HCT116 (cell line): ENCODE measurements around the gene KRTAP5-9. TPM values are rescaled to one million over a fixed set of nuclear protein-coding genes. Genes with fewer than 3 reads are reported as not detected.

Source experiments
- ATAC-seq: fragments of 200-7000 bp; cut with Tn5 transposase; 2 replicates; pipeline ENCODE4 v1.9.1; 2020; ENCODE audit warnings: mild to moderate bottlenecking, moderate library complexity
- Bru-seq: library from RNA; stranded (reverse); fragments of 400-500 nt; gene quantifications from one replicate; lab custom pipeline; 2021; lab: Mats Ljungman, UMichigan
- BruChase-seq, 2 experiments: library from RNA; stranded (reverse); fragments of 400-500 nt; gene quantifications; one replicate each; lab custom pipeline; 2021; lab: Mats Ljungman, UMichigan
- BruUV-seq: library from RNA; stranded (reverse); fragments of 400-500 nt; replicated peaks from 2 replicates; lab custom pipeline; 2021; lab: Mats Ljungman, UMichigan
- CTCF ChIA-PET: fragments of 300-600 bp; sonication (Branson Sonifier 250); formaldehyde crosslinking; loops from one replicate; lab custom pipeline; 2021; ENCODE audit warnings: antibody characterized with exemption; lab: Charles Lee
- POLR2A ChIA-PET: fragments of 300-600, 350-600 bp; sonication (Branson Sonifier 250); formaldehyde crosslinking; loops from one replicate; lab custom pipeline; 2021; ENCODE audit warnings: antibody characterized with exemption; lab: Charles Lee
- RAD21 ChIA-PET, 2 experiments: fragments of 300-600 bp; sonication (Branson Sonifier 250); formaldehyde crosslinking; loops; one replicate each; lab custom pipeline; 2023; ENCODE audit warnings: low total read pairs in 2 of 2; ENCODE audit not compliant: uncharacterized antibody in 2 of 2, unreplicated experiment in 2 of 2, low non-redundant PET in 1 of 2; lab: Charles Lee
- DNase-seq: peaks from one replicate; pipeline ENCODE4 v3.0.0-alpha.2; 2010; ENCODE audit warnings: low read depth, low spot score
- H2AFZ ChIP-seq: fragments of 200-600 bp; shearing (Covaris generic), sonication (generic); 2 replicates; pipeline ENCODE4 v1.6.1; 2017; ENCODE audit warnings: low read depth, mixed run types, mixed read lengths, antibody characterized with exemption, low read length; ENCODE audit not compliant: poor library complexity, severe bottlenecking
- H3K27ac ChIP-seq: 2 replicates; pipeline ENCODE4 v1.5.1; 2012; ENCODE audit warnings: low read depth, low read length
- H3K27me3 ChIP-seq: fragments of 200-600 bp; sonication (generic); 2 replicates; pipeline ENCODE4 v1.6.1; 2016; ENCODE audit warnings: mixed run types, low read length, mixed read lengths; ENCODE audit not compliant: insufficient read depth
- H3K36me3 ChIP-seq, 2 experiments: fragments of 200-500 bp in 1 of 2; fragments of 200-600 bp in 1 of 2; sonication (Bioruptor generic) in 1 of 2; sonication (generic) in 1 of 2; 2 replicates each; pipeline versions ENCODE4 v1.5.1 to v1.6.1; 2014 to 2016; ENCODE audit warnings: low read length in 2 of 2, inconsistent platforms in 1 of 2, mixed read lengths in 1 of 2, mixed run types in 1 of 2; ENCODE audit not compliant: insufficient read depth in 2 of 2, control insufficient read depth in 1 of 2
- H3K4me1 ChIP-seq, 2 experiments: fragments of 200-600 bp in 1 of 2; sonication (generic) in 1 of 2; 2 replicates each; pipeline versions ENCODE4 v1.5.1 to v1.6.1; 2012 to 2017; ENCODE audit warnings: low read length in 2 of 2, inconsistent platforms in 1 of 2, mild to moderate bottlenecking in 1 of 2, mixed read lengths in 1 of 2, mixed run types in 1 of 2, moderate library complexity in 1 of 2; ENCODE audit not compliant: insufficient read depth in 2 of 2, control insufficient read depth in 1 of 2
- H3K4me2 ChIP-seq: fragments of 200-600 bp; sonication (generic); 2 replicates; pipeline ENCODE4 v1.6.1; 2017; ENCODE audit warnings: mixed run types, low read length, mixed read lengths
- H3K4me3 ChIP-seq, 2 experiments: fragments of 200-600 bp in 1 of 2; sonication (generic) in 1 of 2; replicated peaks in 1 of 2; 2 replicates each; pipeline ENCODE4 v1.5.1; 2011 to 2016; ENCODE audit warnings: low read length in 2 of 2, control low read depth in 1 of 2, low read depth in 1 of 2, mild to moderate bottlenecking in 1 of 2, mixed read lengths in 1 of 2, mixed run types in 1 of 2
- H3K79me2 ChIP-seq: fragments of 200-600 bp; sonication (generic); 2 replicates; pipeline ENCODE4 v1.6.1; 2017; ENCODE audit warnings: mild to moderate bottlenecking, mixed run types, low read length, moderate library complexity, mixed read lengths; ENCODE audit not compliant: insufficient read depth
- H3K9ac ChIP-seq: fragments of 200-600 bp; sonication (generic); 2 replicates; pipeline ENCODE4 v1.6.1; 2016; ENCODE audit warnings: low read length, mixed read lengths
- H3K9me2 ChIP-seq: fragments of 200-600 bp; sonication (generic), shearing (Covaris generic); 2 replicates; pipeline ENCODE4 v1.6.1; 2017; ENCODE audit warnings: mixed run types, mild to moderate bottlenecking, moderate library complexity; ENCODE audit not compliant: insufficient read depth
- H3K9me3 ChIP-seq, 2 experiments: fragments of 200-500 bp in 1 of 2; fragments of 200-600 bp in 1 of 2; sonication (Bioruptor generic) in 1 of 2; sonication (generic) in 1 of 2; 2 replicates each; pipeline ENCODE4 v1.6.1; 2014 to 2017; ENCODE audit warnings: low read length in 2 of 2, mixed read lengths in 2 of 2, inconsistent platforms in 1 of 2, low read depth in 1 of 2, mild to moderate bottlenecking in 1 of 2, mixed run types in 1 of 2, moderate library complexity in 1 of 2; ENCODE audit not compliant: control insufficient read depth in 1 of 2, insufficient read depth in 1 of 2
- H4K20me1 ChIP-seq: fragments of 200-600 bp; sonication (generic), shearing (Covaris generic); 2 replicates; pipeline ENCODE4 v1.6.1; 2017; ENCODE audit warnings: mixed run types, mild to moderate bottlenecking, moderate library complexity; ENCODE audit not compliant: insufficient read depth
- CBX3 ChIP-seq: IDR thresholded peaks from 2 replicates; pipeline ENCODE4 v1.6.1; 2012; ENCODE audit warnings: low read depth
- CEBPB ChIP-seq: IDR thresholded peaks from 2 replicates; pipeline ENCODE4 v1.6.1; 2012; ENCODE audit warnings: low read depth
- CTCF ChIP-seq, 3 experiments: fragments of 200-600 bp in 1 of 3; sonication (generic) in 1 of 3; IDR thresholded peaks in 2 of 3; conservative IDR thresholded peaks in 1 of 3; 2 replicates each; pipeline ENCODE4 v1.5.1; 2012 to 2017; ENCODE audit warnings: low read depth in 2 of 3, low read length in 2 of 3, antibody characterized with exemption in 1 of 3, borderline replicate concordance in 1 of 3, control low read depth in 1 of 3, mild to moderate bottlenecking in 1 of 3, mixed read lengths in 1 of 3, mixed run types in 1 of 3, moderate library complexity in 1 of 3; ENCODE audit not compliant: insufficient read depth in 1 of 3
- EGR1 ChIP-seq: IDR thresholded peaks from 2 replicates; pipeline ENCODE4 v1.6.1; 2012; ENCODE audit warnings: low read depth
- ELF1 ChIP-seq: IDR thresholded peaks from 2 replicates; pipeline ENCODE4 v1.6.1; 2012; ENCODE audit warnings: low read depth, borderline replicate concordance
- EZH2 ChIP-seq: fragments of 200-600 bp; sonication (generic); IDR thresholded peaks from 2 replicates; pipeline ENCODE4 v1.6.1; 2017; ENCODE audit warnings: antibody characterized with exemption, mixed run types
- EZH2phosphoT487 ChIP-seq: fragments of 200-600 bp; IDR thresholded peaks from 2 replicates; pipeline ENCODE4 v1.6.1; 2018; ENCODE audit warnings: antibody characterized with exemption, borderline replicate concordance
- FOSL1 ChIP-seq: IDR thresholded peaks from 2 replicates; pipeline ENCODE4 v1.6.1; 2012; ENCODE audit warnings: low read depth
- JUND ChIP-seq: IDR thresholded peaks from 2 replicates; pipeline ENCODE4 v1.6.1; 2012
- POLR2AphosphoS5 ChIP-seq: IDR thresholded peaks from 2 replicates; pipeline ENCODE4 v1.6.1; 2011; ENCODE audit warnings: mild to moderate bottlenecking, low read depth, low read length, moderate library complexity
- RAD21 ChIP-seq: IDR thresholded peaks from 2 replicates; pipeline ENCODE4 v1.6.1; 2012; ENCODE audit warnings: low read depth, mild to moderate bottlenecking
- SIN3A ChIP-seq: IDR thresholded peaks from 2 replicates; pipeline ENCODE4 v1.6.1; 2012; ENCODE audit warnings: low read depth
- SP1 ChIP-seq: IDR thresholded peaks from 2 replicates; pipeline ENCODE4 v1.6.1; 2012; ENCODE audit warnings: low read depth
- SRF ChIP-seq: IDR thresholded peaks from 2 replicates; pipeline ENCODE4 v1.6.1; 2012; ENCODE audit warnings: low read depth
- ZNF274 ChIP-seq: fragments of 200-500 bp; sonication (Bioruptor generic); IDR thresholded peaks from 2 replicates; pipeline ENCODE4 v1.6.1; 2014; ENCODE audit warnings: mild to moderate bottlenecking, low read depth, low read length, inconsistent platforms
- intact Hi-C: fragments of 100-400 bp; cut with micrococcal nuclease; formaldehyde crosslinking; loops from 2 replicates; pipeline ENCODE4 v1.10.0; 2022
- long read RNA-seq: library from polyadenylated mRNA; unstranded; transcript quantifications from one replicate; pipeline ENCODE4 v2.0.0, GENCODE V29; 2021; ENCODE audit not compliant: unreplicated experiment
- polyA plus RNA-seq: library from polyadenylated mRNA; unstranded; fragments of >200 nt; gene quantifications from 2 replicates; pipeline ENCODE4 v1.2.1, GENCODE V29; 2012; ENCODE audit warnings: missing spikeins
- total RNA-seq: library from RNA; stranded (reverse); gene quantifications from one replicate; pipeline ENCODE4 v1.2.1, GENCODE V29; 2021; ENCODE audit not compliant: unreplicated experiment
- TF ChIP-seq, protein P1 (sequence below): IDR thresholded peaks from 2 replicates; pipeline ENCODE4 v1.6.1; 2012; ENCODE audit warnings: low read depth
- TF ChIP-seq, protein P2 (sequence below): IDR thresholded peaks from 2 replicates; pipeline ENCODE4 v1.6.1; 2012
- TF ChIP-seq, protein P3 (sequence below): IDR thresholded peaks from 2 replicates; pipeline ENCODE4 v1.6.1; 2011; ENCODE audit warnings: mild to moderate bottlenecking, low read length, moderate library complexity; ENCODE audit not compliant: insufficient replicate concordance; ENCODE audit errors: extremely low read depth
- TF ChIP-seq, protein P4 (sequence below): IDR thresholded peaks from 2 replicates; pipeline ENCODE4 v1.6.1; 2012

The KRTAP5-9 gene
- total RNA-seq = 0.27 TPM
- 0.07 TPM in 1 of 2 replicates, not detected in the other for polyA plus RNA-seq
- Bru-seq, nascent RNA = percentile 10 among the genes with signal in this experiment
- percentile 20 among the genes with signal in this experiment for BruChase-seq, experiment 1, labeled RNA remaining after a 6-hour chase
- percentile 18 among the genes with signal in this experiment for BruChase-seq, experiment 2, labeled RNA remaining after a 2-hour chase
- long read RNA-seq = 0 reads

DNA sequence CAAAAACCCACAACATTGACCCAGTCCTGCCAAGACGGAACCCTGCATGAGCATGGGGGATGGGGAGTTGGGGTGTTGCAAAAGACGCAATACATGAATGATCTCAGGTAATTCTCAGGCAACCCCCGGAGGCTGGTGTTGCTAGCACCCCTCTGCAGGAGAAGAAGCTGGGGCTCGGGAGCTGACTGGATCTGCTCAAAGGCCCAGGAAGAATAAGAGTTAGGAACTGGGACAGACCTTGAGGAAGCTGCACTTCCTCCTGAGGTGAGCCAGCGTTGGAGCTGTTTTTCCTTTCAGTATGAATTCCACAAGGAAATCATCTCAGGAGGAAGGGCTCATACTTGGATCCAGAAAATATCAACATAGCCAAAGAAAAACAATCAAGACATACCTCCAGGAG, at the start of gene KRTAP5-9:
KRTAP5-9 (plus strand) TSS at position 301 of the 400 bp plus-strand sequence. CDS start 238 bp downstream, outside the sequence.
- Histone ChIP-seq H3K79me2 (no peaks in the 10 kb centered on the region), H3K9ac (no peak within 1 kb of the TSS), H3K4me1 (peaks cover 0 to 8% of the 10 kb centered on the region in 2 experiments; a peak in 2 of 4 replicates), H3K9me2 (no peaks in the 10 kb centered on the region), H2AFZ (no peak within 1 kb of the TSS), H3K36me3 (no peaks in the 10 kb centered on the region), H4K20me1 (no peaks in the 10 kb centered on the region), H3K4me2 (no peak within 1 kb of the TSS), H3K27me3 (peaks cover 19% of the 10 kb centered on the region; the same call in 1 of the 2 replicates), H3K4me3 (no peak within 1 kb of the TSS), H3K27ac (no peak within 1 kb of the TSS), H3K9me3 (no peaks in the 10 kb centered on the region)
- POLR2A ChIA-PET = no interaction called here
- CTCF ChIA-PET = no interaction called here
- BruUV-seq = no TSS peak
- intact Hi-C loops = no loop called here
- RAD21 ChIA-PET = no interaction called here
- DNase-seq = no peak
- no peak for ATAC-seq
- no peak for TF ChIP-seq JUND
- no peak for TF ChIP-seq SP1
- TF ChIP-seq SIN3A = no peak
- no peak for TF ChIP-seq EZH2
- TF ChIP-seq, protein P1, sequence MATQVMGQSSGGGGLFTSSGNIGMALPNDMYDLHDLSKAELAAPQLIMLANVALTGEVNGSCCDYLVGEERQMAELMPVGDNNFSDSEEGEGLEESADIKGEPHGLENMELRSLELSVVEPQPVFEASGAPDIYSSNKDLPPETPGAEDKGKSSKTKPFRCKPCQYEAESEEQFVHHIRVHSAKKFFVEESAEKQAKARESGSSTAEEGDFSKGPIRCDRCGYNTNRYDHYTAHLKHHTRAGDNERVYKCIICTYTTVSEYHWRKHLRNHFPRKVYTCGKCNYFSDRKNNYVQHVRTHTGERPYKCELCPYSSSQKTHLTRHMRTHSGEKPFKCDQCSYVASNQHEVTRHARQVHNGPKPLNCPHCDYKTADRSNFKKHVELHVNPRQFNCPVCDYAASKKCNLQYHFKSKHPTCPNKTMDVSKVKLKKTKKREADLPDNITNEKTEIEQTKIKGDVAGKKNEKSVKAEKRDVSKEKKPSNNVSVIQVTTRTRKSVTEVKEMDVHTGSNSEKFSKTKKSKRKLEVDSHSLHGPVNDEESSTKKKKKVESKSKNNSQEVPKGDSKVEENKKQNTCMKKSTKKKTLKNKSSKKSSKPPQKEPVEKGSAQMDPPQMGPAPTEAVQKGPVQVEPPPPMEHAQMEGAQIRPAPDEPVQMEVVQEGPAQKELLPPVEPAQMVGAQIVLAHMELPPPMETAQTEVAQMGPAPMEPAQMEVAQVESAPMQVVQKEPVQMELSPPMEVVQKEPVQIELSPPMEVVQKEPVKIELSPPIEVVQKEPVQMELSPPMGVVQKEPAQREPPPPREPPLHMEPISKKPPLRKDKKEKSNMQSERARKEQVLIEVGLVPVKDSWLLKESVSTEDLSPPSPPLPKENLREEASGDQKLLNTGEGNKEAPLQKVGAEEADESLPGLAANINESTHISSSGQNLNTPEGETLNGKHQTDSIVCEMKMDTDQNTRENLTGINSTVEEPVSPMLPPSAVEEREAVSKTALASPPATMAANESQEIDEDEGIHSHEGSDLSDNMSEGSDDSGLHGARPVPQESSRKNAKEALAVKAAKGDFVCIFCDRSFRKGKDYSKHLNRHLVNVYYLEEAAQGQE = no peak
- TF ChIP-seq, protein P2, sequence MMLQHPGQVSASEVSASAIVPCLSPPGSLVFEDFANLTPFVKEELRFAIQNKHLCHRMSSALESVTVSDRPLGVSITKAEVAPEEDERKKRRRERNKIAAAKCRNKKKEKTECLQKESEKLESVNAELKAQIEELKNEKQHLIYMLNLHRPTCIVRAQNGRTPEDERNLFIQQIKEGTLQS = no peak
- no peak for TF ChIP-seq ZNF274
- no peak for TF ChIP-seq POLR2AphosphoS5
- TF ChIP-seq EGR1 = no peak
- no peak for TF ChIP-seq SRF
- TF ChIP-seq, protein P3, sequence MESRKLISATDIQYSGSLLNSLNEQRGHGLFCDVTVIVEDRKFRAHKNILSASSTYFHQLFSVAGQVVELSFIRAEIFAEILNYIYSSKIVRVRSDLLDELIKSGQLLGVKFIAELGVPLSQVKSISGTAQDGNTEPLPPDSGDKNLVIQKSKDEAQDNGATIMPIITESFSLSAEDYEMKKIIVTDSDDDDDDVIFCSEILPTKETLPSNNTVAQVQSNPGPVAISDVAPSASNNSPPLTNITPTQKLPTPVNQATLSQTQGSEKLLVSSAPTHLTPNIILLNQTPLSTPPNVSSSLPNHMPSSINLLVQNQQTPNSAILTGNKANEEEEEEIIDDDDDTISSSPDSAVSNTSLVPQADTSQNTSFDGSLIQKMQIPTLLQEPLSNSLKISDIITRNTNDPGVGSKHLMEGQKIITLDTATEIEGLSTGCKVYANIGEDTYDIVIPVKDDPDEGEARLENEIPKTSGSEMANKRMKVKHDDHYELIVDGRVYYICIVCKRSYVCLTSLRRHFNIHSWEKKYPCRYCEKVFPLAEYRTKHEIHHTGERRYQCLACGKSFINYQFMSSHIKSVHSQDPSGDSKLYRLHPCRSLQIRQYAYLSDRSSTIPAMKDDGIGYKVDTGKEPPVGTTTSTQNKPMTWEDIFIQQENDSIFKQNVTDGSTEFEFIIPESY = no peak
- no peak for TF ChIP-seq EZH2phosphoT487
- TF ChIP-seq, protein P4, sequence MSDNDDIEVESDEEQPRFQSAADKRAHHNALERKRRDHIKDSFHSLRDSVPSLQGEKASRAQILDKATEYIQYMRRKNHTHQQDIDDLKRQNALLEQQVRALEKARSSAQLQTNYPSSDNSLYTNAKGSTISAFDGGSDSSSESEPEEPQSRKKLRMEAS = no peak
- no peak for TF ChIP-seq CEBPB
- no peak for TF ChIP-seq CTCF (IDR thresholded peaks at IDR 0.05 in 2 of 3, conservative IDR thresholded peaks at IDR 0.05 in 1 of 3; ENCODE audit: borderline replicate concordance in 1 of 3, insufficient read depth in 1 of 3, low read depth in 2 of 3, low read length in 2 of 3)
- TF ChIP-seq FOSL1 = no peak
- TF ChIP-seq RAD21 = no peak
- no peak for TF ChIP-seq ELF1
- no peak for TF ChIP-seq CBX3
- TF ChIP-seq, all 23 proteins: peak for 0
